DND-41 (cell line): ENCODE results near the gene TBC1D5.

ENCODE experiments used
- ATAC-seq: fragments of 200-7000 bp; cut with Tn5 transposase; 3 replicates; pipeline ENCODE4 v1.9.1; 2021; ENCODE audit warnings: low read depth; ENCODE audit not compliant: insufficient read depth
- DNase-seq: peaks from one replicate; pipeline ENCODE4 v3.0.0-alpha.2; 2020
- H2AFZ ChIP-seq: 2 replicates; pipeline ENCODE4 v1.6.0; 2012; ENCODE audit warnings: low read depth, low read length
- H3K27ac ChIP-seq: 2 replicates; pipeline ENCODE4 v1.5.1; 2012; ENCODE audit warnings: low read length, inconsistent platforms
- H3K27me3 ChIP-seq: fragments of 200-600 bp; sonication (generic); 2 replicates; pipeline ENCODE4 v1.6.0; 2012; ENCODE audit warnings: low read length, mild to moderate bottlenecking, inconsistent platforms; ENCODE audit not compliant: insufficient read depth, poor library complexity
- H3K36me3 ChIP-seq: 2 replicates; pipeline ENCODE4 v1.5.1; 2012; ENCODE audit warnings: low read length, inconsistent platforms; ENCODE audit not compliant: insufficient read depth
- H3K4me1 ChIP-seq: 2 replicates; pipeline ENCODE4 v1.5.1; 2012; ENCODE audit warnings: mild to moderate bottlenecking, low read length; ENCODE audit not compliant: insufficient read depth
- H3K4me2 ChIP-seq: 2 replicates; pipeline ENCODE4 v1.6.0; 2012; ENCODE audit warnings: mild to moderate bottlenecking, moderate library complexity, low read length, inconsistent platforms; ENCODE audit not compliant: insufficient read depth
- H3K4me3 ChIP-seq, 2 experiments: fragments of 200-600 bp in 1 of 2; shearing (Covaris generic) in 1 of 2; 2 replicates each; pipeline ENCODE4 v1.5.1; 2012 to 2016; ENCODE audit warnings: inconsistent platforms in 2 of 2, low read length in 2 of 2, mild to moderate bottlenecking in 2 of 2, low read depth in 1 of 2, moderate library complexity in 1 of 2
- H3K79me2 ChIP-seq: 2 replicates; pipeline ENCODE4 v1.6.0; 2012; ENCODE audit warnings: low read length, inconsistent platforms; ENCODE audit not compliant: insufficient read depth
- H3K9ac ChIP-seq: 2 replicates; pipeline ENCODE4 v1.6.0; 2012; ENCODE audit warnings: low read depth, mild to moderate bottlenecking, inconsistent platforms, low read length, moderate library complexity
- H3K9me3 ChIP-seq: 2 replicates; pipeline ENCODE4 v1.5.1; 2012; ENCODE audit warnings: low read length, moderate library complexity, mild to moderate bottlenecking, inconsistent platforms; ENCODE audit not compliant: insufficient read depth, severe bottlenecking
- H4K20me1 ChIP-seq: 2 replicates; pipeline ENCODE4 v1.6.0; 2012; ENCODE audit warnings: low read length; ENCODE audit not compliant: insufficient read depth
- EZH2 ChIP-seq: IDR thresholded peaks from 3 replicates; pipeline ENCODE4 v1.6.1; 2012; ENCODE audit warnings: borderline replicate concordance, low read depth, mild to moderate bottlenecking, moderate library complexity, low read length, inconsistent platforms; ENCODE audit not compliant: severe bottlenecking
- TF ChIP-seq, protein P1 (sequence below): IDR thresholded peaks from 2 replicates; pipeline ENCODE4 v1.5.1; 2012; ENCODE audit warnings: borderline replicate concordance, low read length, moderate library complexity, mild to moderate bottlenecking; ENCODE audit not compliant: poor library complexity, severe bottlenecking; ENCODE audit errors: extremely low read depth

TBC1D5 gene

DNA sequence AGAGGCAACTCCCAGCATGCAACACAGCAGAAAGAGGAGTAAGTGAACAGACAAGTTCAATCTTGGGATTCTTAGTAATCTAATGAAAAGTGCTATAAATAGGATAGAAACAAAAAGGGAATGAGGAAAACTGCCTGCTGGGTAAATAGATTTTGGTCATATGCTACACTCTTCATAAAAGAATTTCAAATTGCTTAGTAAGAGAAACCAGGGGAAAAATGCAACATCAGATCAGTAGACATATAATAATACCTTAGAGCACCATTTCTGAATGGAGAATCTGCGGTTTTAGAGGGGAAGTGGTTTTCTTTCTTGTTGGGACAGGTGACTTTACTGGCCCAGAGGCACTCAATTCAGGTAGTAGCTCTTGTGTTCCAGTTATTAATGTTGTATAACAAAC, 13.4 kb upstream of the TBC1D5 start:
- H3K27ac ChIP-seq: no peak overlapping the region
- no peak overlapping the region for H3K9ac ChIP-seq
- no peaks in the 10 kb centered on the region for H3K9me3 ChIP-seq
- H4K20me1 ChIP-seq: no peaks in the 10 kb centered on the region
- no peaks in the 10 kb centered on the region for H3K27me3 ChIP-seq
- TF ChIP-seq, protein P1, sequence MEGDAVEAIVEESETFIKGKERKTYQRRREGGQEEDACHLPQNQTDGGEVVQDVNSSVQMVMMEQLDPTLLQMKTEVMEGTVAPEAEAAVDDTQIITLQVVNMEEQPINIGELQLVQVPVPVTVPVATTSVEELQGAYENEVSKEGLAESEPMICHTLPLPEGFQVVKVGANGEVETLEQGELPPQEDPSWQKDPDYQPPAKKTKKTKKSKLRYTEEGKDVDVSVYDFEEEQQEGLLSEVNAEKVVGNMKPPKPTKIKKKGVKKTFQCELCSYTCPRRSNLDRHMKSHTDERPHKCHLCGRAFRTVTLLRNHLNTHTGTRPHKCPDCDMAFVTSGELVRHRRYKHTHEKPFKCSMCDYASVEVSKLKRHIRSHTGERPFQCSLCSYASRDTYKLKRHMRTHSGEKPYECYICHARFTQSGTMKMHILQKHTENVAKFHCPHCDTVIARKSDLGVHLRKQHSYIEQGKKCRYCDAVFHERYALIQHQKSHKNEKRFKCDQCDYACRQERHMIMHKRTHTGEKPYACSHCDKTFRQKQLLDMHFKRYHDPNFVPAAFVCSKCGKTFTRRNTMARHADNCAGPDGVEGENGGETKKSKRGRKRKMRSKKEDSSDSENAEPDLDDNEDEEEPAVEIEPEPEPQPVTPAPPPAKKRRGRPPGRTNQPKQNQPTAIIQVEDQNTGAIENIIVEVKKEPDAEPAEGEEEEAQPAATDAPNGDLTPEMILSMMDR: no peak
- TF ChIP-seq EZH2: no peak
- no peak overlapping the region for H3K4me2 ChIP-seq
- ATAC-seq (peak; percentile 57; the same call in 2 of the 3 replicates), DNase-seq (no peak)
- no peak overlapping the region for H2AFZ ChIP-seq
- H3K79me2 ChIP-seq: no peaks in the 10 kb centered on the region
- no peak overlapping the region for H3K4me3 ChIP-seq
- no peaks in the 10 kb centered on the region for H3K36me3 ChIP-seq
- peaks cover 8% of the 10 kb centered on the region; the same call in 1 of the 2 replicates for H3K4me1 ChIP-seq

DNA sequence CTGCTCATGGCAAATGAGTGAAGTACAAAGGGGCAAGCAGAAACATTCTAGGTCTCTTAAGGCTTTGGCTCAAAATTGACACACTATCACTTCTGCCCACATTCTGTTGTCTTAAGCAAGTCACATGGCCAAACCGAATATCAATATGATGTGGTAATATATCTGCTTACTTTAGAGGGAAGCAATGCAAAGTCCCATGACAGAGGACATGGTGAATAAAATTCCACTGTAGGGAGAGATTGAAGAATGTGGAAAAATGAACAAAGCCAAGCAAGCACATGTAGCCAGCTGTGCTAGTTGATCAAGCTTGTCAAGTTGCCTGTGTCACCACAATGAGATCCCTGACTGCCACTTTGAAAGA, 11.2 kb upstream of the TBC1D5 start:
- Histone ChIP-seq H3K4me3 (no peak overlapping the region), H3K4me2 (no peak overlapping the region), H3K36me3 (no peaks in the 10 kb centered on the region), H3K9me3 (no peaks in the 10 kb centered on the region), H3K27me3 (no peaks in the 10 kb centered on the region), H3K79me2 (no peaks in the 10 kb centered on the region), H3K27ac (no peak overlapping the region), H2AFZ (no peak overlapping the region), H4K20me1 (no peaks in the 10 kb centered on the region), H3K4me1 (peaks cover 18% of the 10 kb centered on the region), H3K9ac (no peak overlapping the region)
- TF ChIP-seq EZH2: no peak
- TF ChIP-seq, protein P1: no peak
- ATAC-seq: no peak
- no peak for DNase-seq

DNA sequence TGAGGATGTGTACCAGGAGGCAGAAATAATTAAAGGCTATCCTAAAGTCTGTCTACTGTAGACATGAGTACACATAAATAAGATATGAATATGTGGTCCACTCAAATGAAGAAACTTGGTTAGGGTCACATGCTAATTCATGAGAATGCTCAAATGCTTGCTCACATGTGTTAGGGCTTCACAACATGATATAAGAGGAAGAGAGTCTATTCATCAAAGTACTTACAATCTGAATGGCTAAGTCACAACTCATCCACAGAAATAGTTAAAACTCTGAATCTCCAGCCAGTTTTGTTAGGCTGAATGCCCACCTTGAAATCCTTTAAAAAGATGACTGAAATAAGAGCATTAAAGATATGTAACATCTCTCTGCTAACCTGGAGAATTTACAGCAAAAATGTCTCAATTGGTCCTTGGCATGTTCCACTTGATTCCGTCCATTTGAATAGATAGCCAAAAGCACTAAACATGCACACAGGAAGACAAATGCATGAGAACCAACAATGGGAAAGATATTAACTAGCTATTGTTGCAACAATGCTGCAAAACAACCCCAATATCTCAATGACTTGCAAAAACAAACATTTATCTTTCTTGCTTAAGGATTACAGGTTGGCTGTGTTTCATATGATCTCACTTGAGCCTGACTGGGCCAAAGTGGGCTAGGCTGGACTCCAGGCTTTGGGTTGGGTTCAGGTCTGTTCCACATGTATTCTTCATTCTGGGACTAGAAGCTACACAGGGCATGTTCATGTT, 10.6 kb upstream of the TBC1D5 start:
- no peaks in the 10 kb centered on the region for H3K36me3 ChIP-seq
- H3K9ac ChIP-seq: no peak overlapping the region
- H3K4me3 ChIP-seq: no peak overlapping the region
- no peaks in the 10 kb centered on the region for H3K27me3 ChIP-seq
- peaks cover 18% of the 10 kb centered on the region for H3K4me1 ChIP-seq
- no peak overlapping the region for H2AFZ ChIP-seq
- no peak for DNase-seq
- no peaks in the 10 kb centered on the region for H3K79me2 ChIP-seq
- no peak overlapping the region for H3K27ac ChIP-seq
- TF ChIP-seq EZH2: no peak
- TF ChIP-seq, protein P1: no peak
- ATAC-seq: no peak
- no peaks in the 10 kb centered on the region for H3K9me3 ChIP-seq
- H3K4me2 ChIP-seq: no peak overlapping the region
- no peaks in the 10 kb centered on the region for H4K20me1 ChIP-seq
